Liver (tissue), 9 donors: ENCODE measurements around the gene ZNF813. TPM values are rescaled to one million over a fixed set of nuclear protein-coding genes. Genes with fewer than 3 reads are reported as not detected.

Experiments
- DNase-seq: peaks from one replicate; pipeline ENCODE4 v3.0.0-alpha.2; 2017; ENCODE audit warnings: low spot score
- H3K27ac ChIP-seq, 2 donors: one replicate each; pipeline ENCODE4 v1.7.0; 2013; ENCODE audit warnings: inconsistent platforms in 2 of 2, low read length in 2 of 2, control low read depth in 1 of 2, low read depth in 1 of 2, mild to moderate bottlenecking in 1 of 2
- H3K27me3 ChIP-seq, 4 donors: one replicate each; pipeline versions ENCODE4 v1.6.1 to v1.7.0; 2013; ENCODE audit warnings: low read length in 3 of 4, inconsistent platforms in 1 of 4, mild to moderate bottlenecking in 1 of 4, moderate library complexity in 1 of 4; ENCODE audit not compliant: control insufficient read depth in 4 of 4, insufficient read depth in 4 of 4
- H3K36me3 ChIP-seq, 4 donors: one replicate each; pipeline versions ENCODE4 v1.6.1 to v1.7.0; 2013; ENCODE audit warnings: low read length in 3 of 4, mild to moderate bottlenecking in 3 of 4, low read depth in 1 of 4, moderate library complexity in 1 of 4; ENCODE audit not compliant: control insufficient read depth in 4 of 4, insufficient read depth in 3 of 4
- H3K4me1 ChIP-seq, 4 donors: one replicate each; pipeline versions ENCODE4 v1.6.1 to v1.7.0; 2013; ENCODE audit warnings: low read length in 3 of 4, mild to moderate bottlenecking in 3 of 4, moderate library complexity in 1 of 4; ENCODE audit not compliant: control insufficient read depth in 4 of 4, insufficient read depth in 4 of 4
- H3K4me3 ChIP-seq, 3 donors: one replicate each; pipeline versions ENCODE4 v1.6.1 to v1.7.0; 2013; ENCODE audit warnings: low read length in 3 of 3, control low read depth in 1 of 3, low read depth in 1 of 3, mild to moderate bottlenecking in 1 of 3
- H3K9ac ChIP-seq, 2 donors: one replicate each; pipeline ENCODE4 v1.7.0; 2013; ENCODE audit warnings: low read length in 2 of 2, mild to moderate bottlenecking in 2 of 2, moderate library complexity in 2 of 2, control low read depth in 1 of 2, low read depth in 1 of 2
- H3K9me3 ChIP-seq, 4 donors: one replicate each; pipeline versions ENCODE4 v1.6.1 to v1.7.0; 2013; ENCODE audit warnings: low read length in 3 of 4; ENCODE audit not compliant: control insufficient read depth in 4 of 4
- ATF3 ChIP-seq: IDR thresholded peaks from 2 replicates; pipeline ENCODE4 v1.6.1; 2016; ENCODE audit warnings: antibody characterized with exemption
- EGR1 ChIP-seq, 2 donors: IDR thresholded peaks; 2 replicates each; pipeline ENCODE4 v1.6.1; 2016 to 2018; ENCODE audit warnings: antibody characterized with exemption in 2 of 2, low read depth in 2 of 2
- FOXA1 ChIP-seq: IDR thresholded peaks from 2 replicates; pipeline ENCODE4 v1.6.1; 2016; ENCODE audit warnings: antibody characterized with exemption
- HNF4G ChIP-seq: IDR thresholded peaks from 2 replicates; pipeline ENCODE4 v1.6.1; 2016; ENCODE audit warnings: antibody characterized with exemption
- JUND ChIP-seq, 2 donors: IDR thresholded peaks; 2 replicates each; pipeline ENCODE4 v1.6.1; 2016; ENCODE audit warnings: antibody characterized with exemption in 2 of 2
- NR2F2 ChIP-seq: IDR thresholded peaks from 2 replicates; pipeline ENCODE4 v1.6.1; 2016; ENCODE audit warnings: antibody characterized with exemption
- RAD21 ChIP-seq, 2 donors: IDR thresholded peaks; 2 replicates each; pipeline ENCODE4 v1.6.1; 2016; ENCODE audit warnings: antibody characterized with exemption in 2 of 2, mild to moderate bottlenecking in 2 of 2
- RXRA ChIP-seq, 2 donors: IDR thresholded peaks; 2 replicates each; pipeline ENCODE4 v1.6.1; 2017 to 2018; ENCODE audit warnings: antibody characterized with exemption in 2 of 2, mild to moderate bottlenecking in 1 of 2
- SP1 ChIP-seq: IDR thresholded peaks from 2 replicates; pipeline ENCODE4 v1.6.1; 2018; ENCODE audit warnings: antibody characterized with exemption, mild to moderate bottlenecking
- TAF1 ChIP-seq: conservative IDR thresholded peaks from 2 replicates; pipeline ENCODE4 v1.6.1; 2016; ENCODE audit warnings: antibody characterized with exemption, mild to moderate bottlenecking
- YY1 ChIP-seq: IDR thresholded peaks from 2 replicates; pipeline ENCODE4 v1.6.1; 2016; ENCODE audit warnings: antibody characterized with exemption, mild to moderate bottlenecking
- ZBTB33 ChIP-seq: IDR thresholded peaks from 2 replicates; pipeline ENCODE4 v1.6.1; 2016; ENCODE audit warnings: antibody characterized with exemption
- WGBS: extraction: QIAGEN DNeasy Blood & Tissue Kit; methylation state at CpG from one replicate; pipeline ENCODE4 v1.1.7; 2013; 5-methylcytosine and 5-hydroxymethylcytosine counted together
- polyA plus RNA-seq, 2 donors: library from polyadenylated mRNA; stranded (reverse) in 1 of 2; unstranded in 1 of 2; fragments of 200-250 nt in 1 of 2; fragments of >200 nt in 1 of 2; fragmentation: Nextera tagmentation in 1 of 2; extraction: Ambion mirVana in 1 of 2; gene quantifications; one replicate each; pipeline versions ENCODE4 v1.2.1 to v1.2.3, GENCODE V29; 2013 to 2015
- total RNA-seq, 2 donors: library from RNA; depleted of rRNA; stranded (reverse); fragments of >200 nt; gene quantifications; one replicate each; pipeline ENCODE4 v1.2.3, GENCODE V29; 2014
- donor health status: healthy.
- donor health status: healthy.
- donor health status: healthy.
- donor health status: healthy.
- donor health status: healthy.

Gene ZNF813
- total and polyA plus RNA-seq, 4 donors = 0.35 to 4.1 (median 1.2) TPM

GRCh38 chr19:53504885-53505284 lies 37.4 kb downstream of the ZNF813 start:
- no peak for DNase-seq
- no peak overlapping the region for H3K27ac ChIP-seq
- H3K4me3 ChIP-seq = no peak overlapping the region
- H3K27me3 ChIP-seq = peaks cover 0 to 5% (median 0%) of the 10 kb centered on the region in 4 donors
- 48% methylated on average over 7 of the region's 7 CpGs for WGBS
- no peak for TF ChIP-seq TAF1
- no peak for TF ChIP-seq RXRA (IDR thresholded peaks at IDR 0.05)
- no peak for TF ChIP-seq ATF3
- no peak for TF ChIP-seq JUND (IDR thresholded peaks at IDR 0.05)
- no peak for TF ChIP-seq NR2F2
- no peak for TF ChIP-seq SP1
- H3K9ac ChIP-seq = peak overlapping the region in 1 of 2 donors; percentile 47
- H3K4me1 ChIP-seq = no peaks in the 10 kb centered on the region
- no peaks in the 10 kb centered on the region for H3K36me3 ChIP-seq
- peaks cover 2 to 15% (median 12%) of the 10 kb centered on the region in 4 donors for H3K9me3 ChIP-seq

GRCh38 chr19:53506728-53507127 lies 39.2 kb downstream of the ZNF813 start:
- H3K27me3 ChIP-seq = peaks cover 0 to 5% (median 0%) of the 10 kb centered on the region in 4 donors
- H3K4me3 ChIP-seq = peak overlapping the region in 1 of 3 donors; percentile 4
- 78% methylated on average over 8 of the region's 8 CpGs for WGBS
- H3K27ac ChIP-seq = no peak overlapping the region
- no peak overlapping the region for H3K9ac ChIP-seq
- peaks cover 3 to 19% (median 12%) of the 10 kb centered on the region in 4 donors for H3K9me3 ChIP-seq
- no peak for DNase-seq
- TF ChIP-seq EGR1 (IDR thresholded peaks at IDR 0.05; ENCODE audit: low read depth in 2 of 2) (no peak), FOXA1 (no peak)
- no peaks in the 10 kb centered on the region for H3K36me3 ChIP-seq
- H3K4me1 ChIP-seq = no peaks in the 10 kb centered on the region

GRCh38 chr19:53507523-53508442 lies 40.2 kb downstream of the ZNF813 start:
- Histone ChIP-seq H3K36me3 (no peaks in the 10 kb centered on the region), H3K4me3 (no peak overlapping the region), H3K4me1 (no peaks in the 10 kb centered on the region), H3K9me3 (peaks cover 3 to 23% (median 12%) of the 10 kb centered on the region in 4 donors), H3K27ac (no peak overlapping the region), H3K9ac (no peak overlapping the region), H3K27me3 (peaks cover 0 to 5% (median 0%) of the 10 kb centered on the region in 4 donors)
- no peak for DNase-seq
- WGBS = 64% methylated on average over 17 of the region's 17 CpGs
- TF ChIP-seq RAD21 (IDR thresholded peaks at IDR 0.05) (no peak), RXRA (IDR thresholded peaks at IDR 0.05) (no peak), EGR1 (IDR thresholded peaks at IDR 0.05; ENCODE audit: low read depth in 2 of 2) (no peak), ATF3 (no peak), HNF4G (no peak), YY1 (no peak)

- Histone ChIP-seq H3K9me3 (peaks cover 3 to 24% (median 12%) of the 10 kb centered on the region in 4 donors), H3K27me3 (peaks cover 0 to 5% (median 0%) of the 10 kb centered on the region in 4 donors), H3K27ac (no peak overlapping the region), H3K36me3 (no peaks in the 10 kb centered on the region), H3K4me1 (no peaks in the 10 kb centered on the region), H3K9ac (no peak overlapping the region), H3K4me3 (peak overlapping the region in 1 of 3 donors; percentile 23)
- no peak for DNase-seq
- TF ChIP-seq ATF3 (no peak), ZBTB33 (no peak), NR2F2 (peak; percentile 76)
- WGBS = 58% methylated on average over 3 of the region's 3 CpGs
These were observed 41.9 kb downstream of the ZNF813 start for GRCh38 chr19:53509443-53509842.
